Activated T-cell treated with anti-CD3 and anti-CD28 coated beads, Interleukin-2, amount 50 U/mL, for 1 hour (primary cell): ENCODE measurements around the gene ROBO1.
"Not testable (repeated sequence)": the region's sequence is repeated elsewhere in the genome, so short reads cannot be mapped to it uniquely, and the experiment has no call there.

ENCODE experiments used
- DNase-seq: peaks from one replicate; pipeline ENCODE4 v3.0.0-alpha.2; 2020

Gene ROBO1

DNA sequence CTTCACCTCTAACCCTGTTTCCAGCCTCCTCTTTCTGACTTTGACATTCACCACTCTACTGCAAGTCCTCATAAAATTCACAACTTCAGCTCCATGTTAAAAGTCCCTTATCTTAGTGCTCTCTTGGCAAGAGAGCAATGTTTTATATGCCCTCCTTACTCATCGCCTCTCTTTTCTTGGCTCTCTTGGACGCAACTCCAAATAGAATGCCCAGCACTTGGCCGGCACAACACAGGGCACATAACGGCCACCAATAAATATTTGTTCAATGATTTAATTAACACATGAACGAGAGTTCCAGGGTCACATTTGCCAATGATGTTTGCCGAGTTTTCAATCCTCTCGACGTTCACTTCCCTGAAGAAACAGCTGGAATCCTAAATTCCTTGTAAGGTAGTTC lies 401.4 kb downstream of the ROBO1 start:
- DNase-seq, result no peak

DNA sequence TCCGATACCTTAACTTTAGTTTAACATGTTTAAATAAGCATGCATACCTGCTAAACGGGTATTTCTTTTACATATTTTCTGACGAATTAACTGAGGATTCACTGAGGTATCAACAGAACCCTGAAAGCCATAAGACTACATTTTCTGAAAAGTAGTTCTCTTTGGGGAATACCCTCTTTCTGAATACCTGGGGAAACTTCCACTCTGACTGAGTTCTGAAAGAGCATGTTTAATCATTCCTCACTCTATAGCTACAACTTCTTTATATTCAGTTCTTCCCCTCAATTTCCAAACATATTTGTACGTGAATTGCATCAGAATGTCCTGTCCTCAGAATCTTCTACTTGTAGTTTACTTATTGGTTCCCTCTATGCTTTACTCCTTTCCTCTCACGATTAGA lies 403.0 kb downstream of the ROBO1 start:
- no peak for DNase-seq

DNA sequence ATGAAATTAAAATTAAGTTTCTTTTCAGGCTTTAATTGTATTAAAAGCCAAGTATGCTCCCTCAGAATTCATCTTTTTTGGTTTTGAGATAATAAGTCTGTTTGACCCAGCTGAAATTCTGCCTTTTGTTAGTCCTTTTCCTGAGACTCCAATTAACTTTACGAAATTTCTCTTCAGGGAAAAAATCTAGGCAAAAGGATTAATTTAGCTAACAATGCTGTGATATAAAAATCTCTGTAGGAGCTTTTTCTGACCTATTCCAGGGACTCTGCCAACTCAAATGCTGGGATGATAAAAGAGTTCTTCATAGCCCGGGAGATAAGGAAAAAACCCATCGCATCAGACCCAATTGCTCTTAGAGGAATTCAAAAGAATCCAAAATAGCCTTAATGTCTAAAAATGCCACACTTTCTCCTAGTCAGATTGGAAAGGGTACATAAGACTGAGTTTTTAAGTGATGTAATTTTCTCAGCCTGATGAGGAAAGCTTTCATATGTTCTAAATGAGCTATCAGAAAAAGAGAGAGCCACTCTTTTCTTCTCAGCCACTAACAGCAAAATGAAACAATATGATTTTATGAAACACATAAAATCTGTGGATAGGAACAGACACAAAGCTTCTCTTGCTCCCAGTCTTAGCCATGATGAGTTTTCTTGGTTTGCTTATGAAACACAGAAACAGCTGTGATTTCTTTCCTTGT lies 405.1 kb downstream of the ROBO1 start:
- no peak for DNase-seq

DNA sequence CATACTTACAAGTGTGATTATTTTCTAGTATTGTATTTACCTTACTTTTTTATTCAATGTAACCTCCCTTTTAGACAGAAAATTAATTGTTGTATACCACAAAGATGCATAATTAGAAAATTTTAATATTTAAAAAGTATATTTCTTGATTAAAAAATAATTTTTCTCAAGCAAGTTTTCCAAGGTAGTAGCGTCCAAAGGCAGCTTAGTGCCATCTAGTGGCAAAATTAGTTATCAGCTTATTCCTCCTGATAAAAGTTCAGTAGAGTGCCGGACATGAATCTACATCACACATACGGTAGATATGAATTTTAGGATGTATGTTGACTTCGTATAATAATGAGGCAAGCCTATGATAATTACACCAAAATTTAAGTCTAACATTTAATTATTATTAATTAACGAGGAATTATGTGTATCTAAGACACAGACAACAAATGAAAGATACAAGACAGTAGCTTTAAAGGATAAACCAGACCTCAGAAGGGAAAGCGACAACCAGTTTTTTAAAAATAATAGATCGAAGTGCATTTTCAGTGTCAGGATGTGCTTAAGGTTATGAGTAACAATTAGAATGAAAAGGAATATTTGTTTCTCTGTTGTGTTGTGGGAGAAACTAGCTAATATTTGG lies 405.9 kb downstream of the ROBO1 start:
- DNase-seq, result no peak

DNA sequence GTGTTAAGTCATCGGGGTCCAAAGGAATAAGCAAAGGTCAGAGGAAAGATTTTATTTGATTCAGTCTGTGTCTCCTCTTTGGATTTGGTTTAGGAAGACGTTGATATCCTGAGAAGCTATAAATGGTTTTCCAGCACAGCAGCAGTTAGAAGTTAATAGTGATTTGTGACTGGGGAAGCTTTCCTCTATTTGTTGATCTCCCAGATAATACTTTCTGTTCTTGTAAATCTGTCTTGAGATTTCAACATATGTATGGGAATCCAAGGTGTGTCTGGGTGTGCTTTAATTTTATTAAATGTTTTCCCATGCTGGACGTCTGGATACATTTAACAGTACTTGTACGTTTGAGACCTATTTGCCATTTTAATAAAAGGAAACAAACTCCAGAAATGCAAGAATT lies 409.5 kb downstream of the ROBO1 start:
- DNase-seq, result no peak

DNA sequence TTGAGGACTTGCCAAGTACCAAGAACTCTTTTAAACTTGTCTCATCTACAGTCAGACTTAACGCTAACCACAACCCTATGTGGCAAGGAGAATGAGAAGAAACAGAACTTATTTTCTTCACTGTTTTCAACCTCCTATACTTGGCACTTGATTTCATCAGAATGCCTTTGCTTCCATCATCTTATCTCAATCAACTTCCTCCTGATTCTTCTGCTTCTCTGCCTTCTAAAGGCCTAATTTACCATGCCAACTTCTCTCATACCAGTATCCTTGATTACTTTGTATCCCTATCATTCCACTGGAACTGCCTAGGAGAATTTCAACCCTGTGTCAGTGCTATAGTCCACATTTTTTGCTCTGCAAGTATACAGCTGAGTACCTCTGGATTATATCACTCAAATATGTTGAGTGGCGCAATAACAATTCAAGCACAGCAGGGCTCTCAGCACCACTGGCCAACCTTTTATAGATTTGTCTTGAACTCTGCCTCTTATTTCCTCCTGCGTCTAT lies 413.6 kb downstream of the ROBO1 start:
- no peak for DNase-seq

DNA sequence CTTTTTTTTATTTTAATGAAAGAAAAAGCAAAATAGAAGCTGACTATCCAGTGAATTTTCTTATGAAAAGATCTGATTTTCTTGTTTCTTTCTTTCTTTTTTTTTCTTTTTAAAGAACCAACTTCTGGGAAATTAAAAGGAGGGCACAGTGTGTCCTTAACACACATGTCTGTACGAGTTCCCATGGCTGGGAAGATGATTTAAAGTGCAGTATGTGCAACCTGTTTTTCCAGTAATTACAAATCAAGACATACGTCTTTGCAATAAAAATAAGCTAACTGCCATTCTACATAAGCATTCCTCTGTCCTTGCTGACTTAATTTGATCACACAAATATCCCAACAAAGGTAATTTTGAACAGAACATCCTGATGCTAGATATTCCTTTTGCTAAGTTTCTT lies 416.1 kb downstream of the ROBO1 start:
- no peak for DNase-seq

DNA sequence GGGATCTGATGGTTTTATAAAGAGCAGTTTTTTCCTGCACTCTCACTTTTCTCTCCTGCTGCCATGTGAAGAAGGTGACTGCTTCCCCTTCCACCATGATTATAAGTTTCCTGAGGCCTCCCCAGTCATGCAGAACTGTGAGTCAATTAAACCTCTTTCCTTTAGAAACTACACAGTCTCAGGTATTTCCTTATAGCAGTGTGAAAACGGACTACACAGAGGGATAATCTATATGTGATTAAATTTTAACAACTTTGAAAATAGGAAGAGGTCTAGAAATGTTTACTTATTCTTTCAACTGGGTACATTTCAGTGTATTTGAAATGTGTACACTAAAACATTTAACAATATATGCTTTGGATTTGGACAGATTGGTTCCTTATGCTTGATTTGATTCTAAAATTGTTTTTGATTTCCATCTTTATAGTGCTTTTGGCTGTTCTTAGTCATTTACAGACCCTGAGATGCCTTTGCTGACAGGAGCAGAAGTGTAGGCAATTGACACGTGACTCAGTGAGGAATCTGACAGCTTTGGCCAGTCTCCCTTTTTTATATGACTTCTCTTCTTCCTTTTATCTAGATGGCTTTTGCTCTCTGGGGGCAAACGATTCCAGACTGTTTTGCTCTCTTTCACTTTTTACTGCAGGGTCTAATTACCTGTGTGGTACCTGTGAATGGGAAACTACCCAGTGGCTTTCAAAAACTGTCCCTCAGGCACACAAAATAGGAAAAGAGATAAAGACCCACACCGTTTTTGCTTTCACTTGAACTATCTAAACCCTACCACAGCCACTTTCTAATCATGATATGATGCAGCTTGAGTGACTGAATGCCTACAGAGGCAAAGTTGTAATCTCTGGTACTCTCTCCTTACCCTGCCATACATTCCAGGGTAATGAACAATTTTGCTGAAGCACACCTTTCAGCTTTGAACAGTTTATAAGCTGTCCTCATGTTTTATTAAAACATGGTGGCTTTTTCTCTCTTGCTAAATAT lies 422.6 kb downstream of the ROBO1 start:
- DNase-seq, result no peak

DNA sequence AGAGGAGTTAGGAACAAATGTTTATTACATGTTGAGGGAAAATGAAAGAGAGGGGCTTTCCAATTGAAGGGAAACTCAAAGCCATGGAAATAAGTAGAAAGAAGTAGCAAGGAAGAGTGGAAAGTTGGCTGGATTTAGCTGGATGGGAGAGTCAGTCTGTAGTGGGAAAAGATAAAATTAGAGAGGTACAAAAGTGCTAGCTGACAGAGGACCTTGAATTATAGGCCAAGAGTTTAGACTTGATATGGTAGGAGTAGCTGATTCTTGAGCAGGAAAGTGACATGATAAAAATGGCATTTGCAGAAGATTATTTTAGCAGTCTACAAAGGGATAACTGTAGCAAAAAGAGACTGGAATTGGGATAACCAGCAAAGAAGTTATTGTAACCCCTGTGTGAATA lies 425.8 kb downstream of the ROBO1 start:
- no peak for DNase-seq

DNA sequence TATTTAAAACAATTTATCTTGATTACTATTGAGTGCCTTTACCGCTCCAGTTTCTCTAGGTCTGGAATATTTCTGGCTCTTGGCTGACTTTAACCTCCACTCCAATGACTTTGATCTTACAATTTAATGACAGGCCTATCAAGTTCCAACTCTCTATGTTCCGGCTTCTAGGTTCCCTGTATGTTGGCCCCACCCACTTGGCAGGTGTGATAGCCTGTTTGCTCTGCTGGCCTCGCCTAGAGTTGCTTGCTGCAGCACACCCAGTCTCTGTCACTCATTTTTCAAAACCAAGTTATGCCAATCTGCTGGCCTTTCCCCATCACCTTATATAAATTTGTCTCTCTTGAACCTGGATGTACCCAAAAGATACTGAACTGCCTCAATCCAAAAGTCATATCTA lies 428.0 kb downstream of the ROBO1 start:
- DNase-seq, result no peak

DNA sequence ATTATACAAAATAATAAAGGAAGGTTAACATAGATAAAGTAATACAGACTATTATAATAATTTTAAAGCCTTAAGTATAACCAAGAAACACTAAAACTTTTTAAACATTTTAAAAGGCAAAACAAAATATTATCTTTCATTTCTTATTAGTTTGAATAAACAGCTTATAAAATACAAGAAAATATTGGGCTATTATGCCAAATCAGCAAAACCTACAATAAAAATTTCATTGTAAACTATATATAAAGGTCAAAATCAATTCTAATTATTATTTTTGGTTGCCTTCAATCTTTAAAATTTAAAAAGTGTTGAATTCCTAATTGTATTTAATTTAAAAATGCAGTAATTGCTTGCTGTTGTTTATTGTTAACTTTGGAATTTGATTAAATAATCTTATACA lies 430.0 kb downstream of the ROBO1 start:
- DNase-seq, result no peak

DNA sequence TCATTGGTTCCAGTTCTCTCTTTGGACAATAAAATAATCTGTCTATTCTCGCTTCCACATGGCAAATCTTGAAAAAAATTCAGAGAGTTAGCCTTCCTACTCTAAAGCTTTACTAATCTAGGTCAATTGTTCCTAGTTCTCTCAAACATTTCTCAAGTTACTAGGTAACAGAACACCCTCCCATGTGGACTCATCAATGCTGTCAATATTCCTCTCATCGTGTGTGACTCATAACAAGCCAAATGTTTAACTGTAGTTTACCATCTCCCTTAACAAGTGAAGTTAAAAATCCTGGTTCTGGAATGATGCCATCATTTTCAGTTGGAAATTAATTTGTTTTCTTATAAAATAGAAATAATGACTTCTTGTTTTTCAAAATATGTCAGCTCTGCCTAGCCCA lies 438.6 kb downstream of the ROBO1 start:
- no peak for DNase-seq

DNA sequence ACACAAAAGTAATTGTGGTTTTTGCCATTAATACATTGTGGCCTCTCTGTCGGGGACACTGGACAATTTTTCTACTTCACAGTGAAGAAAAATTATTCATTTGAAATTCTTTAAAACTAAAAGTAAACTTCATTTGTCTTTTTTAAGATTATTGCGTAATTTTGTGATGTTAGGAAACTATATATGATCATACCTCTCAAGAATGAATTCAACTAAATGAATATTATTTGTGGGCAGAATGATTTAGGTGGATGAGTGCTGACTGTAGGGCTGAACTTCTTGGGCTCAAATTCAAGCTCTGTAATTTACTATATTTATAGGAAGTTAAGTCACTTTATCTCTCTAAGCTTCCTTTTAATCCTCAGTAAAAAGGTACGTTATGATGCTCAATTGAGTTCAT lies 441.2 kb downstream of the ROBO1 start:
- no peak for DNase-seq

DNA sequence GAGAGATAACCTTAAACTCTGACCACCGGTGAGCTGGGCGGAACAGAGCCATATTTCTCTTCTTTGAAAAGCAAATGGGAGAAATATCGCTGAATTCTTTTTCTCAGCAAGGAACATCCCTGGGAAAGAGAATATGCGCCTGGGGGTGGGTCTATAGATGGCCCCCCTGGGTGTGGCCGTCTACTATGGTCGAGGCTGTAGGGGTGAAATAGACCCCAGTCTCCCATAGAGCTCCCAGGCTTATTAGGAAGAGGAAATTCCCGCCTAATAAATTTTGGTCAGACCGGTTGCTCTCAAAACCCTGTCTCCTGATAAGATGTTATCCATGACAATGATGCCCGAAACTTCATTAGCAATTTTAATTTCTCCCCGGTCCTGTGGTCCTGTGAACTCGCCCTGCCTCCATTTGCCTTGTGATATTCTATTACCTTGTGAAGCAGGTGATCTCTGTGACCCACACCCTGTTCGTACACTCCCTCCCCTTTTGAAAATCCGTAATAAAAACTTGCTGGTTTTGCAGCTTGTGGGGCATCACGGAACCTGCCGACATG lies 441.9 kb downstream of the ROBO1 start:
- DNase-seq, result not testable (repeated sequence)

DNA sequence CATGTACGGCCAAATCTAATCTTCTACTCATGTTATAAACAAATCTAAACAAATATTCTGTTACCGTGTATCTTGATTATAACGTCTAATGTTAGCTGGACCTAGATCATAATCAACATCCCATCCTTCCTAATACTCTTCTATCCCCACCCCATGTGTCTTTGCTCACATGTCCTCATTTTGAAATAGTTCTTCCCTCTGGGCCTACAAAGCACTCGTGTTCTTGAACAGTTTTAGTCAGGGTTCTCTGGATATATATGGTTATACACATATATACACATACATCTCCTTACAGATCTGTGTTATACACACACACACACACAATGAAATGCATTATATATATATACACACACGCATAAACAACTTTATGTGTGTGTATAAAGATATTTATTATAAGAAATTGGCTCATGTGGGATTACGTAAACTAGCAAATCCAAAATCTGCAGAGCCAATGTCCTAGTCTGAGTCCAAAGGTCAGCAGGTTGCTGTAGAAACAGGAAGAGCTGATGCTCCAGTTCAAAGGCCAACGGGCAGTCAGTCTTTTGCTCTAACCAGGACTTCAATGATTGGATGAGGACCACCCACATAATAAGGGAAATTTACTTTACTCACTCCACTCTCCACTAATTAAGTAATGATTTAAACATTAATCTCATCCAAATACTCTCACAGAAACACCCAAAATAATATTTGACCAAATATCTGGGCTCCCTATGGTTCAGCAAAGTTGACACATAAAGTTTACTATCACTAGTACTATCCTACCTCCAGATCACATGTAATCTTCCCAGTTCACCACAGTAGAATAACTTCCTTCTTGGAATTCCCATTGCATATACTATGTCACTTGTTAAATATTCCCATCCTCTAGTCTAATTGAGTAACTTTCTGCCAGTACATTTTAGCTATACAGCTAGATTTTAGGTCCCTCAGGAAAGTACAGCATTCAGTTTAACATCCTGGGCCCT lies 450.0 kb downstream of the ROBO1 start:
- no peak for DNase-seq

DNA sequence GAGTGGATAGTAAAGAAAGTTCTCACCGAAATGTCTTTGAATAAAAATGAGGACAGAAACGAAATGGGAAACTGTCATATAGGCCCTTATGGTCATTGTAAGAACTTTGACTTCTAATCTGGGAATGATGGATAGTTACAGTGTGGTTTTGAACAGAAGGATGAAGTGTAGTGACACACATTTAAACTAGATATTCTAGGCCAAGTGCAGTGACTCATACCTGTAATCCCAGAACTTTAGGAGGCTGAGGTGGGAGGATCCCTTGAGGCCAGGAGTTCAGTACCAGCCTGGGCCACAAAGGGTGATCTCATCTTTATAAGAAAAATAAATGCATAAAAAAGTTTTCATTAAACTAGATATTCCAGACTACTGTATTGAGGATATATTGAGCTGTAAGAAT lies 452.8 kb downstream of the ROBO1 start:
- no peak for DNase-seq

DNA sequence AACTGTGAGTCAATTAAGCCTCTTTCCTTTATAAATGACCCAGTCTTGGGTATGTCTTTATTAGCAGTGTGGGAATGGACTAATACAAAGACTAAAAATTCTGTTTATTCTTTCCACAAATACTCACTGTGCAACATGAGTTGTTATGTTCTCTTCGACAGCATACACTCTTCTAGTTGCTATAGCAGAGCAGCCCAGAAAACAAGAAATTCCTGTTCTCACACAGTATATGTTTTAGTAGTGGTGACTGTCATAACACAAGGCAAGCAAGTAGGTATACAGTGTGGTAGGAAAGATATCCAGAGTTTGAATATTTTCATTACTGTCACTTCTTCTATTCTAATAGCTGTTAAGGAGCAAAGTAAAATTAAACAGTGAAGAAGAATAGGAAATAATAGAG lies 453.3 kb downstream of the ROBO1 start:
- no peak for DNase-seq

DNA sequence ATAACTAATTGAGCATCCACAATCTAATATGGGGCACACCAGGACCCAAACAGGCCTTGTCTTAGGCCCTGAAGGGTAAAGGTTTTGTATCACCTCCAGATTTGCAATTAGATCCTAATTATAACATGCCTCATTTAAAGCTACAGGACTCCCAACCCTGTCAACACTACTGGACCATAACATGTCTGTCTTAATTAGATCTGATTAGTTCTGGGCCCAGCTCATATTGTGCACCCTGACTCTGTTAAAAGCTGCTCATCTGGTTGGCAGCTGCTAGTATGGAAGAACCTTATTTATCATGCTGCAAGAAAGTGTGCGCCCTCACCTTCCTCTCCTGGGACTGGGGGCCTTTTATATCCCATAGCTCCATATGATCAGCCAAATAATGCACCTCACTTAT lies 457.8 kb downstream of the ROBO1 start:
- DNase-seq, result no peak

DNA sequence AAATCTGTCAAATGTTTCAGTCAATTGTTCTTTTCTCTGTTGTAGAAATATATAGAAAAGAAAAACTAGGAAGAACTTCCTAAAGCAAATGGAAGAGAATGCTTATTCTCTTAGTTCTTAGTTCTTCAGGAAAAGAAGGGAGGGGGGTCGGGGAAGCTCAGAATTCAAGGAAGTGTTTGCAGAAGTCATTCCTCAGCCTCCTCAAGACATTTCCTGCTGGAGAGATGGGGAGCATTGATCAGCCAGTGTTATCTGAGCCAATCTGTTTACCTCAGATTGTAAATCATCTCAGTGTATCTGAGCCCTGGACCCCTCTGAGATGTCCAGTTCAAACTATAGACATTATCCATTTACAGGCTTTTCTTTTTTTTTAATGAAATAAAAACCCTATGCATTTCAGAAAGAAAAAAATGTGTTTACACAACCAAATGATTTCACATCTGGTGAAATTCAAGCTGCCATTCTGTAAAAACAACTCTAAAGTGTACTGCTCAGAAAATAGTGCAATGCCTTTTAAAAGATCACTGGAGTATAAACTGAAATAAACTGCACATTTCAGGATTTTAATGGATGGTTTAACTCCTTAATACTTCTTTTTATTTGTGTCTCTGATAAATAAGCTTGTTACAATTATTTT lies 460.7 kb downstream of the ROBO1 start:
- no peak for DNase-seq

DNA sequence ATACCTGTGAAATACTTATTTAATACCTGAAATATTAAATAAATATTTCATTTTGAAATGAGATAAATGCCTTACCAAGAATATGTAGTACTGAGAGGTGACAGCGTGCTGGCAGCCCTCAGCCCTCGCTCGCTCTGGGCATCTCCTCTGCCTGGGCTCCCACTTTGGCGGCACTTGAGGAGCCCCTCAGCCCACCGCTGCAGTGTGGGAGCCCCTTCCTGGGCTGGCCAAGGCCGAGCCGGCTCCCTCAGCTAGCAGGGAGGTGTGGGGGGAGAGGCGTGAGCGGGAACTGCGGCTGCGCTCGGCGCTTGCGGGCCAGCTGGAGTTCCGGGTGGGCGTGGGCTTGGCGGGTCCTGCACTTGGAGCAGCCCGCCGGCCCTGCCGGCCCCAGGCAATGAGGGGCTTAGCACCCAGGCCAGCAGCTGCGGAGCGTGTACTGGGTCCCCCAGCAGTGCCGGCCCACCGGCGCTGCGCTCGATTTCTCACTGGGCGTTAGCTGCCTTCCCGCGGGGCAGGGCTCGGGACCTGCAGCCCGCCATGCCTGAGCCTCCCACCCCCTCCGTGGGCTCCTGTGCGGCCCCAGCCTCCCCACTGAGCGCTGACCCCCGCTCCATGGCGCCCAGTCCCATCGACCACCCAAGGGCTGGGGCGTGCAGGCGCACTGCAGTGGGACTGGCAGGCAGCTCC lies 467.7 kb downstream of the ROBO1 start:
- DNase-seq, result not testable (repeated sequence)
